ENCODE results near the gene AP2A1. TPM values are rescaled to one million over a fixed set of nuclear protein-coding genes. Genes with fewer than 3 reads are reported as not detected.

Gene AP2A1
- total RNA-seq, 1 donor from 2014 or later, result 65.5 TPM

- H3K27me3 ChIP-seq (ENCODE audit: low read depth), result no peaks in the 10 kb centered on the region
- intact Hi-C loops (cut with micrococcal nuclease), result no loop called here
Observed at GRCh38 chr19:49738268-49738667, 28.5 kb upstream of the AP2A1 start.

GRCh38 chr19:49739098-49739497, 27.7 kb upstream of the AP2A1 start:
- no peak for TF ChIP-seq CTCF (IDR thresholded peaks at IDR 0.05; ENCODE audit: borderline replicate concordance)
- Histone ChIP-seq H3K4me3 (no peak overlapping the region), H3K27ac (replicated peaks) (no peak overlapping the region), H3K27me3 (ENCODE audit: low read depth) (no peaks in the 10 kb centered on the region), H3K36me3 (no peaks in the 10 kb centered on the region), H3K9me3 (replicated peaks) (no peaks in the 10 kb centered on the region), H3K4me1 (no peaks in the 10 kb centered on the region)
- no peak for DNase-seq
- intact Hi-C loops (cut with micrococcal nuclease), result no loop called here

More at GRCh38 chr19:49738268-49738667, 28.5 kb upstream of the AP2A1 start:
- DNase-seq, result no peak
- Histone ChIP-seq H3K27ac (replicated peaks) (no peak overlapping the region), H3K36me3 (no peaks in the 10 kb centered on the region), H3K4me1 (no peaks in the 10 kb centered on the region), H3K4me3 (no peak overlapping the region), H3K9me3 (replicated peaks) (no peaks in the 10 kb centered on the region)
- TF ChIP-seq CTCF (IDR thresholded peaks at IDR 0.05; ENCODE audit: borderline replicate concordance), result no peak

- no peak overlapping the region for H3K27ac ChIP-seq (replicated peaks)
- no peaks in the 10 kb centered on the region for H3K9me3 ChIP-seq (replicated peaks)
- H3K4me1 ChIP-seq, result no peaks in the 10 kb centered on the region
- no peaks in the 10 kb centered on the region for H3K36me3 ChIP-seq
- intact Hi-C loops (cut with micrococcal nuclease), result no loop called here
- no peak for TF ChIP-seq CTCF (IDR thresholded peaks at IDR 0.05; ENCODE audit: borderline replicate concordance)
- no peak overlapping the region for H3K4me3 ChIP-seq
- DNase-seq, result no peak
- no peaks in the 10 kb centered on the region for H3K27me3 ChIP-seq (ENCODE audit: low read depth)
Observed at GRCh38 chr19:49739933-49740332, 26.9 kb upstream of the AP2A1 start.

- no peak overlapping the region for H3K27ac ChIP-seq (replicated peaks)
- no peaks in the 10 kb centered on the region for H3K36me3 ChIP-seq
- DNase-seq, result no peak
- no peaks in the 10 kb centered on the region for H3K9me3 ChIP-seq (replicated peaks)
- intact Hi-C loops (cut with micrococcal nuclease), result no loop called here
- no peak overlapping the region for H3K4me3 ChIP-seq
- H3K4me1 ChIP-seq, result no peaks in the 10 kb centered on the region
- no peaks in the 10 kb centered on the region for H3K27me3 ChIP-seq (ENCODE audit: low read depth)
- no peak for TF ChIP-seq CTCF (IDR thresholded peaks at IDR 0.05; ENCODE audit: borderline replicate concordance)
Observed at GRCh38 chr19:49741210-49741844, 25.5 kb upstream of the AP2A1 start.

GRCh38 chr19:49744946-49745381, 21.8 kb upstream of the AP2A1 start:
- no peak for TF ChIP-seq CTCF (IDR thresholded peaks at IDR 0.05; ENCODE audit: borderline replicate concordance)
- intact Hi-C loops (cut with micrococcal nuclease), result no loop called here
- no peak overlapping the region for H3K27ac ChIP-seq (replicated peaks)
- H3K4me1 ChIP-seq, result no peaks in the 10 kb centered on the region
- H3K36me3 ChIP-seq, result no peaks in the 10 kb centered on the region
- H3K9me3 ChIP-seq (replicated peaks), result no peaks in the 10 kb centered on the region
- no peak for DNase-seq
- no peak overlapping the region for H3K4me3 ChIP-seq
- no peaks in the 10 kb centered on the region for H3K27me3 ChIP-seq (ENCODE audit: low read depth)

All from left ventricle myocardium inferior (tissue), 1 donor.